Activated CD8-positive, alpha-beta memory T cell treated with anti-CD3 and anti-CD28 coated beads for 36 hours (primary cell): Measurements from ENCODE around the gene TGFBR3. TPM values are rescaled to one million over a fixed set of nuclear protein-coding genes. Genes with fewer than 3 reads are reported as not detected.

Source experiments
- CTCF ChIA-PET: fragments of 350-600 bp; sonication (Branson Sonifier 250); formaldehyde crosslinking; loops from one replicate; lab custom pipeline; 2021; ENCODE audit warnings: antibody characterized with exemption; lab: Charles Lee
- POLR2A ChIA-PET: fragments of 350-600 bp; sonication (Branson Sonifier 250); formaldehyde crosslinking; loops from one replicate; lab custom pipeline; 2021; ENCODE audit warnings: antibody characterized with exemption; lab: Charles Lee
- total RNA-seq, 2 experiments: library from RNA; stranded (reverse); gene quantifications; one replicate each; pipeline ENCODE4 v1.2.3, GENCODE V29; 2021

The TGFBR3 gene
- total RNA-seq, 2 experiments from 2014 or later: 17.3 to 18.7 TPM

- CTCF ChIA-PET: interaction anchor here (1.0 kb wide), 1 partner anchor 50 kb away, joined by 4 read pairs; no protein-coding TSS in a partner anchor
- POLR2A ChIA-PET: interaction anchor here (0.8 kb wide), 1 partner anchor 50 kb away, joined by 4 read pairs; no protein-coding TSS in a partner anchor
Observed at GRCh38 chr1:91754348-91754747, 131.6 kb downstream of the TGFBR3 start.

- POLR2A ChIA-PET: no interaction called here
- CTCF ChIA-PET: no interaction called here
Observed at GRCh38 chr1:91753878-91754277, 132.1 kb downstream of the TGFBR3 start.

GRCh38 chr1:91752324-91752723 lies 133.6 kb downstream of the TGFBR3 start:
- POLR2A ChIA-PET: interaction anchor here (0.7 to 1.3 kb wide), 4 partner anchors 11 to 131 kb away, joined by 3 to 5 read pairs (median 4); no protein-coding TSS in a partner anchor
- CTCF ChIA-PET: interaction anchor here (1.0 to 1.3 kb wide), 3 partner anchors 39 to 195 kb away, joined by 3 to 4 read pairs (median 4); no protein-coding TSS in a partner anchor

- POLR2A ChIA-PET: no interaction called here
Observed at GRCh38 chr1:91751275-91751674, 134.7 kb downstream of the TGFBR3 start.

GRCh38 chr1:91750398-91750996 lies 135.5 kb downstream of the TGFBR3 start:
- ChIA-PET POLR2A (no interaction called here), CTCF (no interaction called here)

More at GRCh38 chr1:91751275-91751674, 134.7 kb downstream of the TGFBR3 start:
- CTCF ChIA-PET: interaction anchor here (1.3 kb wide), 1 partner anchor 54 kb away, joined by 3 read pairs; no protein-coding TSS in a partner anchor

GRCh38 chr1:91749788-91750231 lies 136.1 kb downstream of the TGFBR3 start:
- ChIA-PET CTCF (no interaction called here), POLR2A (no interaction called here)

GRCh38 chr1:91747666-91748065 lies 138.3 kb downstream of the TGFBR3 start:
- POLR2A ChIA-PET: no interaction called here
- CTCF ChIA-PET: interaction anchor here (1.0 to 2.5 kb wide), 3 partner anchors 10 to 57 kb away, joined by 3 to 6 read pairs (median 3); no protein-coding TSS in a partner anchor

GRCh38 chr1:91746728-91747338 lies 139.1 kb downstream of the TGFBR3 start:
- ChIA-PET CTCF (interaction anchor here (1.0 to 2.5 kb wide), 2 partner anchors 9 to 138 kb away, joined by 3 to 6 read pairs; no protein-coding TSS in a partner anchor), POLR2A (interaction anchor here (0.7 kb wide), 1 partner anchor 192 kb away, joined by 3 read pairs; no protein-coding TSS in a partner anchor)

- ChIA-PET CTCF (interaction anchor here (1.0 kb wide), 1 partner anchor 139 kb away, joined by 3 read pairs; no protein-coding TSS in a partner anchor), POLR2A (no interaction called here)
Observed at GRCh38 chr1:91745640-91746373, 140.1 kb downstream of the TGFBR3 start.

GRCh38 chr1:91744953-91745639 lies 140.9 kb downstream of the TGFBR3 start:
- CTCF ChIA-PET: no interaction called here
- POLR2A ChIA-PET: no interaction called here

- ChIA-PET POLR2A (no interaction called here), CTCF (no interaction called here)
Observed at GRCh38 chr1:91742848-91743292, 143.1 kb downstream of the TGFBR3 start.

- POLR2A ChIA-PET: no interaction called here
- CTCF ChIA-PET: no interaction called here
Observed at GRCh38 chr1:91741906-91742305, 144.0 kb downstream of the TGFBR3 start.

- ChIA-PET CTCF (no interaction called here), POLR2A (no interaction called here)
Observed at GRCh38 chr1:91741301-91741700, 144.7 kb downstream of the TGFBR3 start.

- ChIA-PET CTCF (interaction anchor here (2.2 kb wide), 1 partner anchor 10 kb away, joined by 6 read pairs; no protein-coding TSS in a partner anchor), POLR2A (no interaction called here)
Observed at GRCh38 chr1:91737650-91738049, 148.3 kb downstream of the TGFBR3 start.

GRCh38 chr1:91736715-91737615 lies 149.0 kb downstream of the TGFBR3 start:
- ChIA-PET POLR2A (no interaction called here), CTCF (interaction anchor here (0.9 to 2.2 kb wide), 2 partner anchors 11 to 90 kb away, joined by 3 to 6 read pairs; no protein-coding TSS in a partner anchor)

- CTCF ChIA-PET: interaction anchor here (0.9 to 2.2 kb wide), 3 partner anchors 12 to 89 kb away, joined by 3 to 6 read pairs (median 3); no protein-coding TSS in a partner anchor
- POLR2A ChIA-PET: no interaction called here
Observed at GRCh38 chr1:91736146-91736714, 149.7 kb downstream of the TGFBR3 start.

- ChIA-PET CTCF (interaction anchor here (1.3 kb wide), 1 partner anchor 13 kb away, joined by 3 read pairs; no protein-coding TSS in a partner anchor), POLR2A (no interaction called here)
Observed at GRCh38 chr1:91735266-91735845, 150.6 kb downstream of the TGFBR3 start.
